Mesenchymal stem cell (in vitro differentiated cells and primary cell): ENCODE results near the gene TSBP1.
A peak's percentile ranks its signal among the peaks of the same experiment; 100 is the strongest.

Experiments
- DNase-seq: peaks from one replicate; pipeline ENCODE4 v3.0.0-alpha.2; 2013
- H2AFZ ChIP-seq: one replicate; pipeline ENCODE4 v1.6.1; 2013; ENCODE audit warnings: low read depth, mild to moderate bottlenecking, control low read depth, inconsistent platforms, low read length, moderate library complexity
- H2AK5ac ChIP-seq: 2 replicates; pipeline ENCODE4 v1.6.1; 2013; ENCODE audit warnings: low read length, moderate library complexity, mild to moderate bottlenecking, inconsistent platforms; ENCODE audit not compliant: severe bottlenecking
- H2BK120ac ChIP-seq: one replicate; pipeline ENCODE4 v1.6.1; 2013; ENCODE audit warnings: low read depth, mild to moderate bottlenecking, inconsistent platforms, low read length, moderate library complexity
- H2BK12ac ChIP-seq, 2 experiments: one replicate each; pipeline ENCODE4 v1.6.1; 2013; ENCODE audit warnings: inconsistent platforms in 2 of 2, low read length in 2 of 2, mild to moderate bottlenecking in 2 of 2, moderate library complexity in 2 of 2, control low read depth in 1 of 2
- H2BK15ac ChIP-seq: one replicate; pipeline ENCODE4 v1.6.1; 2013; ENCODE audit warnings: mild to moderate bottlenecking, low read depth, inconsistent platforms; ENCODE audit not compliant: poor library complexity, severe bottlenecking
- H2BK5ac ChIP-seq: 2 replicates; pipeline ENCODE4 v1.6.1; 2013; ENCODE audit warnings: low read depth, mild to moderate bottlenecking, low read length, control low read depth, inconsistent platforms; ENCODE audit not compliant: poor library complexity, severe bottlenecking
- H3K14ac ChIP-seq, 2 experiments: one replicate each; pipeline ENCODE4 v1.6.1; 2013; ENCODE audit warnings: inconsistent platforms in 2 of 2, low read length in 2 of 2, control low read depth in 1 of 2, mild to moderate bottlenecking in 1 of 2, moderate library complexity in 1 of 2
- H3K18ac ChIP-seq, 2 experiments: one replicate each; pipeline ENCODE4 v1.6.1; 2013; ENCODE audit warnings: inconsistent platforms in 2 of 2, low read length in 2 of 2, control low read depth in 1 of 2, low read depth in 1 of 2, mild to moderate bottlenecking in 1 of 2
- H3K23ac ChIP-seq, 2 experiments: one replicate each; pipeline ENCODE4 v1.6.1; 2013; ENCODE audit warnings: inconsistent platforms in 2 of 2, low read length in 2 of 2, mild to moderate bottlenecking in 2 of 2, moderate library complexity in 2 of 2, control low read depth in 1 of 2
- H3K27ac ChIP-seq: 2 replicates; pipeline ENCODE4 v1.5.1; 2013; ENCODE audit warnings: mild to moderate bottlenecking, moderate library complexity, low read length, control low read depth, inconsistent platforms; ENCODE audit not compliant: poor library complexity, severe bottlenecking
- H3K27me3 ChIP-seq, 2 experiments: 2 replicates each; pipeline versions ENCODE4 v1.6.1 to v1.7.0; 2013; ENCODE audit warnings: low read length in 2 of 2, mild to moderate bottlenecking in 2 of 2, moderate library complexity in 2 of 2, control low read depth in 1 of 2, inconsistent platforms in 1 of 2; ENCODE audit not compliant: control insufficient read depth in 1 of 2, insufficient read depth in 1 of 2
- H3K36me3 ChIP-seq, 2 experiments: 2 replicates each; pipeline versions ENCODE4 v1.6.1 to v1.7.0; 2013; ENCODE audit warnings: low read length in 2 of 2, control low read depth in 1 of 2, inconsistent platforms in 1 of 2, low read depth in 1 of 2, mild to moderate bottlenecking in 1 of 2; ENCODE audit not compliant: insufficient read depth in 2 of 2, control insufficient read depth in 1 of 2
- H3K4ac ChIP-seq, 2 experiments: one replicate each; pipeline ENCODE4 v1.6.1; 2013; ENCODE audit warnings: inconsistent platforms in 2 of 2, low read length in 2 of 2, mild to moderate bottlenecking in 2 of 2, moderate library complexity in 2 of 2, control low read depth in 1 of 2, low read depth in 1 of 2
- H3K4me1 ChIP-seq: 2 replicates; pipeline ENCODE4 v1.6.1; 2013; ENCODE audit warnings: low read depth, low read length, control low read depth; ENCODE audit not compliant: control insufficient read depth, insufficient read depth
- H3K4me2 ChIP-seq: 2 replicates; pipeline ENCODE4 v1.6.1; 2013; ENCODE audit warnings: low read length, mild to moderate bottlenecking, inconsistent platforms; ENCODE audit not compliant: poor library complexity, severe bottlenecking
- H3K4me3 ChIP-seq, 2 experiments: 2 replicates each; pipeline versions ENCODE4 v1.5.1 to v1.7.0; 2013; ENCODE audit warnings: low read length in 2 of 2, mild to moderate bottlenecking in 2 of 2, control low read depth in 1 of 2, low read depth in 1 of 2; ENCODE audit not compliant: insufficient read depth in 1 of 2
- H3K79me1 ChIP-seq: replicated peaks from 2 replicates; pipeline ENCODE4 v1.6.1; 2013; ENCODE audit warnings: mild to moderate bottlenecking, control low read depth, low read length, inconsistent platforms; ENCODE audit not compliant: poor library complexity, severe bottlenecking
- H3K9ac ChIP-seq: 2 replicates; pipeline ENCODE4 v1.7.0; 2013; ENCODE audit warnings: mild to moderate bottlenecking, low read length, moderate library complexity
- H3K9me3 ChIP-seq: 2 replicates; pipeline ENCODE4 v1.7.0; 2013; ENCODE audit warnings: mild to moderate bottlenecking, low read length; ENCODE audit not compliant: control insufficient read depth
- H4K8ac ChIP-seq: one replicate; pipeline ENCODE4 v1.6.1; 2013; ENCODE audit warnings: inconsistent platforms, mild to moderate bottlenecking, low read length, moderate library complexity
- H4K91ac ChIP-seq: one replicate; pipeline ENCODE4 v1.6.1; 2013; ENCODE audit warnings: mild to moderate bottlenecking, low read length, inconsistent platforms
- WGBS: methylation state at CpG from one replicate; pipeline ENCODE4 v1.1.7; 2013; ENCODE audit warnings: mixed read lengths; 5-methylcytosine and 5-hydroxymethylcytosine counted together

Gene TSBP1

GRCh38 chr6:32340242-32340641, 31.5 kb downstream of the TSBP1 start:
- Histone ChIP-seq H4K8ac (no peak overlapping the region), H3K14ac (no peak overlapping the region), H3K4me3 (no peak overlapping the region), H2BK5ac (no peak overlapping the region), H3K4ac (no peak overlapping the region), H3K36me3 (no peaks in the 10 kb centered on the region), H3K9me3 (no peaks in the 10 kb centered on the region), H3K9ac (no peak overlapping the region), H4K91ac (no peak overlapping the region), H2BK120ac (no peak overlapping the region), H2BK15ac (no peak overlapping the region), H3K79me1 (no peaks in the 10 kb centered on the region), H2AFZ (no peak overlapping the region), H3K4me1 (no peaks in the 10 kb centered on the region), H2AK5ac (no peak overlapping the region), H3K18ac (no peak overlapping the region), H3K27me3 (peaks cover 0 to 8% of the 10 kb centered on the region in 2 experiments), H3K23ac (no peak overlapping the region), H2BK12ac (no peak overlapping the region), H3K27ac (no peak overlapping the region), H3K4me2 (no peak overlapping the region)
- 100% methylated on average over 1 of the region's 2 CpGs for WGBS
- no peak for DNase-seq

GRCh38 chr6:32337186-32337805, 34.4 kb downstream of the TSBP1 start:
- Histone ChIP-seq H3K36me3 (no peaks in the 10 kb centered on the region), H2AFZ (no peak overlapping the region), H2BK120ac (no peak overlapping the region), H3K14ac (peak overlapping the region in 1 of 2 experiments; percentile 65), H2AK5ac (no peak overlapping the region), H3K23ac (no peak overlapping the region), H3K27ac (no peak overlapping the region), H3K9me3 (no peaks in the 10 kb centered on the region), H4K91ac (no peak overlapping the region), H3K4me1 (no peaks in the 10 kb centered on the region), H3K27me3 (peaks cover 0 to 3% of the 10 kb centered on the region in 2 experiments), H3K4me3 (no peak overlapping the region), H3K4ac (no peak overlapping the region), H3K9ac (no peak overlapping the region), H2BK5ac (no peak overlapping the region), H4K8ac (no peak overlapping the region), H2BK12ac (no peak overlapping the region), H3K18ac (no peak overlapping the region), H3K4me2 (no peak overlapping the region), H2BK15ac (no peak overlapping the region), H3K79me1 (no peaks in the 10 kb centered on the region)
- DNase-seq, result no peak
- WGBS, result 75% methylated on average over 4 of the region's 4 CpGs

GRCh38 chr6:32332433-32332832, 39.3 kb downstream of the TSBP1 start:
- Histone ChIP-seq H3K9ac (no peak overlapping the region), H4K91ac (no peak overlapping the region), H3K4me2 (no peak overlapping the region), H3K4ac (no peak overlapping the region), H3K18ac (no peak overlapping the region), H2AK5ac (no peak overlapping the region), H3K27ac (no peak overlapping the region), H3K9me3 (no peaks in the 10 kb centered on the region), H3K36me3 (no peaks in the 10 kb centered on the region), H3K23ac (no peak overlapping the region), H3K79me1 (no peaks in the 10 kb centered on the region), H3K27me3 (peaks cover 0 to 3% of the 10 kb centered on the region in 2 experiments), H2BK120ac (no peak overlapping the region), H3K4me3 (no peak overlapping the region), H4K8ac (no peak overlapping the region), H2BK15ac (no peak overlapping the region), H3K4me1 (no peaks in the 10 kb centered on the region), H3K14ac (no peak overlapping the region), H2BK5ac (no peak overlapping the region), H2AFZ (no peak overlapping the region), H2BK12ac (no peak overlapping the region)
- WGBS, result 100% methylated on average over 1 of the region's 1 CpG
- no peak for DNase-seq

- H2BK12ac ChIP-seq, result no peak overlapping the region
Measured at GRCh38 chr6:32329141-32329540, 42.6 kb downstream of the TSBP1 start.

More at GRCh38 chr6:32329141-32329540, 42.6 kb downstream of the TSBP1 start:
- no peaks in the 10 kb centered on the region for H3K4me1 ChIP-seq
- no peak overlapping the region for H3K14ac ChIP-seq
- H3K18ac ChIP-seq, result no peak overlapping the region
- H2AFZ ChIP-seq, result no peak overlapping the region
- H4K8ac ChIP-seq, result no peak overlapping the region
- no peak overlapping the region for H2AK5ac ChIP-seq
- no peaks in the 10 kb centered on the region for H3K36me3 ChIP-seq
- H3K27me3 ChIP-seq, result peaks cover 0 to 3% of the 10 kb centered on the region in 2 experiments
- H4K91ac ChIP-seq, result no peak overlapping the region
- no peak for DNase-seq
- H2BK120ac ChIP-seq, result no peak overlapping the region
- H3K9ac ChIP-seq, result no peak overlapping the region
- no peak overlapping the region for H2BK5ac ChIP-seq
- H2BK15ac ChIP-seq, result no peak overlapping the region
- H3K79me1 ChIP-seq, result no peaks in the 10 kb centered on the region
- no peak overlapping the region for H3K27ac ChIP-seq
- no peak overlapping the region for H3K23ac ChIP-seq
- H3K4ac ChIP-seq, result no peak overlapping the region
- no peak overlapping the region for H3K4me2 ChIP-seq
- no peak overlapping the region for H3K4me3 ChIP-seq
- H3K9me3 ChIP-seq, result no peaks in the 10 kb centered on the region
